ENCODE data around the gene ROMO1. TPM values are rescaled to one million over a fixed set of nuclear protein-coding genes. Genes with fewer than 3 reads are reported as not detected.
"Not testable (repeated sequence)": the region's sequence is repeated elsewhere in the genome, so short reads cannot be mapped to it uniquely, and the experiment has no call there.

ROMO1 gene
- total RNA-seq, 1 donor from 2014 or later = 198 TPM

DNA sequence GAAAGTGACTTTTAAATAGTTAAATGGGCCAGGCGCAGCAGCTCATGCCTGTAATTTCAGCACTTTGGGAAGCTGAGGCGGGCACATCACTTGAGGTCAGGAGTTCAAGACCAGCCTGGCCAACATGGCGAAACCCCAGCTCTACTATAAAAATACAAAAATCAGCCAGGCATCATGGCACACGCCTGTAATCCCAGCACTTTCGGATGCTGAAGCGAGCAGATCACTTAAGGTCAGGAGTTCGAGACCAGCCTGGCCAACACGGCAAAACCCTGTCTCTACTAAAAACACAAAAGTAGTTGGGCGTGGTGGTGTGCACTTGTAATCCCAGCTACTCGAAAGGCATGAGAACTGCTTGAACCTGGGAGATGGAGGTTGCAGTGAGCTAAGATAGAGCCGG lies 6.7 kb downstream of the ROMO1 start:
- DNase-seq; intact Hi-C loops (cut with DNase I); ATAC-seq (ENCODE audit: poor library complexity): not testable (repeated sequence)

DNA sequence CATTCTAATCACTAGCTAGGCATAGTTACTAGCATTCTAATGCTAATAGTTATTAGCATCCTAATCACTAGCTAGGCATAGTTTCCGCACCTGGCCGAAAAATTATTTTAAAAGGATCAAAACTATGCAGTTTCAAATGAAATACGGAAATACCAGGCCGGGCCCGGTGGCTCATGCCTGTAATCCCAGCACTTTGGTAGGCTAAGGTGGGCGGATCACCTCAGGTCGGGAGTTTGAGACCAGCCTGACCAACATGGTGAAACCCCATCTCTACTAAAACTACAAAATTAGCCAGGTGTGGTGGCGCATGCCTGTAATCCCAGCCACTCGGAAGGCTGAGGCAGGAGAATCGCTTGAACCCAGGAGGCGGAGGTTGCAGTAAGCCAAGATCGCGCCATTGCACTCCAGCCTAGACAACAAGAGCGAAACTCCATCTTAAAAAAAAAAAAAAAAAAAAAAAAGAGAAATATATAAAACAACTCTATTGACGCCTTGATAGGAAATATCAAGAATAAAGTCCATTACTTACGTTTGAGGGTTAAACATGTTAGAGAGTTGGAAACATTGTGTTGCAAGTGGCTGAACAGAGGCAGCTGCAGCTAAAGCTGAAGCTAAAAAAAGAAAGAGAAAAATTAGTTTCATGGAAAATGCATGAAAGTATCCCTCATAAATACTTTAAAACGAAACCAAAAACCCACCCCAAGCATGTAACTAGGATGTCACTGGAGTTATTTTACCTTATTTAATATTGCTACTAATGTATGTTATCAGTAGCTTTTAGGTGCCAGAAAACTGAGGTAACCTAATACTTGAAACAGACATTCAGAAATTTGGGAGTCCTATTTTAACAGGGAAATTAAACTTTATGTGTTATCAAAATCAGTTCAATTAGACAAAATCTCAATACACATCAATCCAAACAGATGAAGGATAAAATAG lies 7.7 kb downstream of the ROMO1 start:
- DNase-seq; ATAC-seq (ENCODE audit: poor library complexity); intact Hi-C loops (cut with DNase I): not testable (repeated sequence)

DNA sequence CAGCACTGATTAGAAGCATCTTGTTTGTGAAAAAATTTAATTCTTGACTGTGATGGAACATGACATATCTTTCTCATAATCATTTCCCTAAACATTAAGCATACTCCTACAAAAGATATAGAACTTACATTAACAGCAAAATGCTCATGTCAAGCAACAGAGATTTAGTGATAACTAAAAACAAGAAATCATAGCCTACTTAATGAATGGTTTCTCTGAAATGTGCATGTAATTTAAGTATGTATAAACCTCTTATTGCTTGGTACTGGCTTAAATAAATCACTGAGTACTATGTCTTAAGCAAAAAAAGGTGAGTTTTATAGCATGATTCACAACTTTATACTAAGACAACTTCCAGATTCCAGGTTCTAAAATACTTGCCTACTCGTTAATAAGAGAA lies 9.3 kb downstream of the ROMO1 start:
- ATAC-seq (ENCODE audit: poor library complexity) (no peak), DNase-seq (no peak)
- intact Hi-C loops (cut with DNase I) = no loop called here

DNA sequence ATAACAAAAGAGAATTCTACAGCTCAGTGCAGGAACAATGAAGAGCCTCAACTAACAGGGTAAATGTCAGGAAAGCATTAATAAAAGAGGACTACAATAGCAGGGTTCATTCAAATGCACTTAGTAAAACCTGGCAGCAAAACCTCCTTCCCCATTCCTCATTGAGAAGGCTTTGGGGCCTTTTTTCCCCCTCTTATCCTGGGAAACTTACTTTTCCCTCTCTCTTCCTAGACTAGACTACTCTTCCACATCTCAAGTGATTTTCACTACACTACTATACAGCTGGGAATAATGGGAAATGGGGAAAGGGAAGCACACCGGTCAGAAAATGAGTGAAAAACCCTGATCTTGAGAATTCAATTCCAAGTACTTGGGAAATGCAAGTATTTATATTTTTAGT lies 10.1 kb downstream of the ROMO1 start:
- intact Hi-C loops (cut with DNase I) = no loop called here
- DNase-seq = no peak
- ATAC-seq (ENCODE audit: poor library complexity) = no peak

DNA sequence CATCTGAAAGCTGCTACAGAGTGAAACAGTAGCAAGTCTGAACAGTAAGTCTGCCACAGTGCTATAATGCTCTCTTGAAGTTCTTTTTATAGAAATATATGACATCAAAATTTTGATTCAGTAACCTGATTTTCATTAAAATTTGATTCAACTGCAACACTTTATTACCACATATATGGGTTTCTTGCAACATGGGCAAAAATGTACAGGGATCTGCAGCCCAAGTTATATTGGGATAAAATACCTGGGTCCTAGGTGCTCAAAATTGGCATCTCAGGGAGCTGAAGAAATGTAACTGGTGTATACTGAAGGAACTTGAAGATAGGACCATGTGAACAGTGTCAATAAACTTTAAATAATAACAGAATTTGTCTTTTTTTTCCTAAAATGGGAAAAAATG lies 10.8 kb downstream of the ROMO1 start:
- intact Hi-C loops (cut with DNase I) = loop anchor here (2.0 kb wide), 1 partner anchor 15 kb away; no protein-coding TSS in a partner anchor
- ATAC-seq (ENCODE audit: poor library complexity) = no peak
- no peak for DNase-seq

DNA sequence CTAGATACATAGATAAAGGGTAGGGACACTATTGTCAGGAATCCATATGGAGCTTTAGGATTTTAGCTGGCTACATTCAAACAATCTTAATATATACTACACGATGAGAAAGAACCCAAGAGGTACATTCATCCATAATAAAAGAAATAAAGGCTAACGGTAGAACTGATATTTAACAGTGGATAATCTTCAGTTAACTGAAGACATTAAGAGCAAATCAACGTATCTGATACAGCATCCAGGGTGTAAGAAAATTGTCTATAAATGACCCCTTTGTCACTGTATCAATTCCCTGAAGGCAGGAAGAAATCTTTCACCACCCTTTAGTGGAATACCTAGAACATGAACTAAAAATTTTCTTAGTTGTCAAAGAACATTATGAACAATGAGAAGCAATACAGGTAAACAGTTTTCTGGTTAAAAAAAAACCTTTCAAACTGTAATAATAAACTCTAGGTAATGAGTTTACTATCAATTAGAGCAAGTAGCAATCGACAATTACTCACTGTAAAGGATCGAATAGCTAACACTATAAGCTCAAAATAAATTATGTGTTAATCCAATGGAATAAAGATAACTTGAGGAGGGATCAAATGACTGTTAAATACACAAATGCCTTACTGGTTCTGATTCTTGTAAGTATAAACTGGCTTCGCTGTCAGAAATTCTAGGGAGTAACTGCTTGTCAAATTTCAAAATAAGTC lies 11.8 kb downstream of the ROMO1 start:
- intact Hi-C loops (cut with DNase I) = loop anchor here (2.0 kb wide), 1 partner anchor 14 kb away; no protein-coding TSS in a partner anchor
- DNase-seq (no peak), ATAC-seq (ENCODE audit: poor library complexity) (no peak)

DNA sequence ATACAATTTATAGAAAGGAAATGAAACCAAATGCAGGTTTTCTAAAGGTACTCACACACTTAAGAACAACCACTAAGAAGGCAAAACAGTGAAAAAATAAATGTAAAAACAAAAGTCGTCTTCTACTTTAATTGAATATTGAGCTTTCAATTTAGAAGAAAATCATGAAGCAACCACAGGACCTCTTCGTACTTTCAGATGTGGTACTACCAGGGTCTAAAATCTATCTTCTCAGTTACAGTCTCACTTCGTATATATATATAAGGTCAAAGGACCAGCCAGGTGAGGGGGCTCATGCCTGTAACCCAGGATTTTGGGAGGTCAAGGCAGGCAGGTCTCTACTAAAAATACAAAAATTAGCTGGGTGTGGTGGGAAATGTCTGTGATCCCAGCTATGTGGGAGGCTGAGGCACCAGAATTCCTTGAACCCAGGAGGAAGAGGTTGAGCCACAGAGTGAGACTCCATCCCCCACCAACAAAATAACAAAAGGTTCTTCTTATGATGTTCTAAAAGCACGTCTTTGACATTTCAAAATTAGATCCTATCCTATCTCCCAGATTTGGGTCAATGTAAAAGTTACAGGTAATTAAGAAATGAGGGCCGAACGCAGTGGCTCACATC lies 12.5 kb downstream of the ROMO1 start:
- ATAC-seq (ENCODE audit: poor library complexity) = no peak
- intact Hi-C loops (cut with DNase I) = loop anchor here (2.0 kb wide), 1 partner anchor 13 kb away; no protein-coding TSS in a partner anchor
- no peak for DNase-seq

DNA sequence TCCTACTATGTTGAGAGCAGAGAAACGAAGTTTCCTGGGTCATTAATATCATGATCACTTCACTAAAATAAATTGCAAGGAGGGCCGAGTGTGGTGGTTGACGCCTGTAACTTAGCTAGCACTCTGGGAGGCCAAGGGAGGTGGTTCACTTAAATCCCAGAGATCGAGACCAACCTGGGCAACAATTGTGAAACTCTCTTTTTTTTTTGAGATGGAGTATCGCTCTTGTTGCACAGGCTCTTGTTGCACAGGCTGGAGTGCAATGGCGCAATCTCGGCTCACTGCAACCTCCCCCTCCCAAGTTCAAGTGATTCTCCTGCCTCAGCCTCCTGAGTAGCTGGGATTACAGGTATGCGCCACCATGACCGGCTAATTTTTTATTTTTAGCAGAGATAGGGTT lies 13.9 kb downstream of the ROMO1 start:
- intact Hi-C loops (cut with DNase I); DNase-seq; ATAC-seq (ENCODE audit: poor library complexity): not testable (repeated sequence)

DNA sequence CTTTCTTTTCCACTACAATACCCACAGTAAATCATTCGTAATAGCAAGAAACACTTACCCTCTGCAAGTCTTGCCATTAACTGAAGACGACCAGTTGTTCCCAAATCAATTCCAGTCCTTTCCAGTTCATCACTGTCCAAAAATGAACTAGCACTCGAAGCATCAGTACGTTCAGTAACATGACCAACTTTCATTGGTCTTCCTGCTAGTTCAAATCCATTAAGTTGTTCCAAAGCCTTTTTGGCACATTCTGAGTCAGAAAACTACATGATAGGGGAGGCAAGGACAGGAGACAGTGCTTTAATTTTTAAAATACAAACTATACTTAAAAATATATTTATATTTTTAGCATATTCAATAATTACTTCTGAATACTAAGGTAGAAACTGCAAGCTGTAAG lies 14.9 kb downstream of the ROMO1 start:
- DNase-seq = no peak
- intact Hi-C loops (cut with DNase I) = no loop called here
- ATAC-seq (ENCODE audit: poor library complexity) = no peak

DNA sequence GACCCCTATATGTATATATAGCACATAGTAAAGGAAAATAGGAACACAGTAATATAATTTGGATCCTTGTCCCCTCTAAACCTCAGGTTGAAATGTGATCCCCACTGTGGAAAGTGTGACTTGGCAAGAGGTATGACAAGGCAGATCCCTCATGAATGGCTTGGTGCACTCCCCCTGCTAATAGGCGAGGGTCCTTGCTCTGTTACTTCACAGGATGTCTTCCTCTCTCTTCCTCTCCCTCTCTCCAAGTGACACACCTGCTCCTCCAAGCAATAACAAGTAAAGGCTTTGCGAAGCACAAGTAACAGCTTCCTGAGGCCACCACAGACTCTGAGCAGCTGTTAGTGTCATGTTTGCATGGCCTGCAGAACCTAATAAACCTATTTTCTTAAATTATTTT lies 16.4 kb downstream of the ROMO1 start:
- ATAC-seq (ENCODE audit: poor library complexity) = no peak
- DNase-seq = no peak
- intact Hi-C loops (cut with DNase I) = no loop called here

DNA sequence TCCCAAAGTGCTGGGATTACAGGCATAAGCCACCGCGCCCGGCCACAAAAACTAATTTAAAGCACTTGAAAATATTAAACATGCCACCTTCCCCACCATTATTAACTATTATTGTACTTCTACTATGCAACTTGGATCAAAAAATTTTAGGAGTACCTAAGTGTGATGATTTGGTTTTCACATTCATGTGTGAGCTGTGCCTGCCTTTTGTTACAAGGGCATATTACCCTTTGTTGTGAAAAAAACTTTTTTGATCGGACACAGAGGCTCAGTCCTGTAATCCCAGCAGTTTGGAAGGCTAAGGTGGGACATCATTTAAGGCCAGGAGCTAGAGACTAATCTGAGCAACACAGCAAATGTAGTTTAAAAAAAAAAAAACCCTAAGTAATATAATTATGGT lies 17.1 kb downstream of the ROMO1 start:
- ATAC-seq (ENCODE audit: poor library complexity) (no peak), DNase-seq (no peak)
- intact Hi-C loops (cut with DNase I) = no loop called here

DNA sequence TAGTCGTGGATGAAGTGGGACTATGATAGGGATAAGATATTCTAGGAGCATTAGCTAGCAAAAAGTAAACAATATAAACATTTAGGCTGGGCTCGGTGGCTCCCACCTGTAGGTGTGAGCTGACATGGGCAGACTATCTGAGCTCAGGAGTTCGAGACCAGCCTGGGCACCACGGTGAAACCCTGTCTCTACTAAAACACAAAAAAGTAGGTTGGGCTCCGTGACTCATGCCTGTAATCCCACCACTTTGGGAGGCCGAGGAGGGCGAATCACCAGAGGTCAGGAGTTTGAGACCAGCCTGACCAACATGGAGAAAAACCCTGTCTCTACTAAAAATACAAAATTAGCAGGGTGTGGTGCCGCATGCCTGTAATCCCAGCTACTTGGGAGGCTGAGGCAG lies 19.1 kb downstream of the ROMO1 start:
- DNase-seq; intact Hi-C loops (cut with DNase I); ATAC-seq (ENCODE audit: poor library complexity): not testable (repeated sequence)

DNA sequence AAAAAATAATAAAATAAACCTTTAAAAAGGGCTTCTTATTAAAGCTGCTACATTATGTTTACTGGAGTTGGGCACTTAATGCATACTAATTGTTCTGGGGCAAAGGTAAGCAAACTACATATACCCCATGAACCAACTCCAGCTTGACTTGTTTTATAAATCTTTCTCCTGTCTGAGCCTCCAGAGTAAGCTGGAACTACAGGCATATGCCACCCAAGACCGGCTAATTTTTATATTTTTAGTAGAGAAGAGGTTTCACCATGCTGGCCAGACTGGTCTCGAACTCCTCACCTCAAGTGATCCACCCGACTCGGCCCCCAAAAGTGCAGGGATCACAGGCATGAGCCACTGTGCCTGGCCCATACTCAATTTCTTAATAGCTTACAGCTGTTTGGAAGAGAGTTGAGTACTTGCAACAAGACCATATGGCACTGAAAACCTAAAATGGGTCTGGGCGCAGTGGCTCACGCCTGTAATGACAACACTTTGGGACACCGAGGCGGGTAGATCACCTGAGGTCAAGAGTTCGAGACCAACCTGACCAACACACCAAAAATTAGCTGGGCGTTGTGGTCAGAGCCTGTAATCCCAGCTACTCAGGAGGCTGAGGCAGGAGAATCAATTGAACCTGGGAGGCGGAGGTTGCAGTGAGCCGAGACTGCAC lies 19.9 kb downstream of the ROMO1 start:
- no peak for ATAC-seq (ENCODE audit: poor library complexity)
- DNase-seq = no peak
- intact Hi-C loops (cut with DNase I) = no loop called here

DNA sequence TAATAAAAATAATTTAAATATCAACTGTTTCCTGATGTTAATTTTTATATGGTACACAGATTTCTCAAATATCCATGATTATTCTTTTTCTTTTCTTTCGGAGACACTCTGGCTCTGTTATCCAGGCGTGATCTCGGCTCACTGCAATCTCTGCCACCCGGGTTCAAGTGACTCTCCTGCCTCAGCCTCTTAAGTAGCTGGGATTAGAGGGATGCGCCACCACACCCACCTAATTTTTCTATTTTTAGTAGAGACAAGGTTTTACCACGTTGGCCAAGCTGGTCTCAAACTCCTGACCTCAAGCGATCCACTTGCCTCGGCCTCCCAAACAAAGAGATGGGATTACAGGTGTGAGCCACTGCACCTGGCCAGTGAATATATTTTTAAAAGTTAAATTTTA lies 20.5 kb downstream of the ROMO1 start:
- ATAC-seq (ENCODE audit: poor library complexity) (no peak), DNase-seq (no peak)
- intact Hi-C loops (cut with DNase I) = no loop called here

DNA sequence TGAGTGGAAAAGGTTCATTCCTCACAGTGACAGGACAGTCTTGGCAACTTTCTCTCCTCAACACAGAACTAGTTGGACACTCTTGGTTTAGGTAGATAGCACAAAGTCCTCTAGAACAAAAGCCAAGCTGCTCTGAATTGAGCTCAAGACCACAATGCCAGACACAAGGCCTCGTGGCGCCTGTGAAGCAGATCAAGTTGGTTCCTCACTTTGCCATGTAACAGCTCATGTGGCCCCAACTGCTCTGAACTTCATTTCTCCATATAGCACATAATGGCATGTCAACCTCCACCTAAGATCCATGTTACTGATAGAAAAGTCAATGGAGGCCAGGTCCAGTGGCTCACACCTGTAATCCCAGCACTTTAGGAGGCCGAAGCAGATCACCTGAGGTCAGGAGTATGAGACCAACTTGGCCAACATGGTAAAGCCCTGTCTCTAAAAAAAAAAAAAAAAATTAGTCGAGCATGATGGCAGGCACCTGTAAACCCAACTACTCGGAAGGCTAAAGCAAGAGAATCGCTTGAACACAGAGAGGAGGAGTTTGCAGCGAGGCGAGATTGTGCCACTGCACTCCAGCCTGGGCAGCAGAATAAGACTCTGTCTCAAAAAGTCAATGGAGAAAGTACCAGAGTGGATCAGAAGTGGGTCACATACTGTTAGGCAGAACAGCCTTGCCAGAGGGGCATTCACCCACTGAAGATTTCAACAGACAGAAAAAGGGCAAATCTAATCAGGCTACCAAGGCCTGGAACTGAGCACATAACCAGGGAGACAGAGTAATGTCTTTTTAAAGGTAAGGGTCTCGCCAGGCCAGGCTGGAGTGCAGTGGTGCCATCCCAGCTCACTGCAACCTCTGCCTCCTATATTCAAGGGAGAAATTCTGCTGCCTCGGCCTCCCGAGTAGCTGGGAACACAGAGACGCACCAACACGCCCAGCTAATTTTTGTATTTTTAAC lies 21.2 kb downstream of the ROMO1 start:
- ATAC-seq (ENCODE audit: poor library complexity) (no peak), DNase-seq (no peak)
- intact Hi-C loops (cut with DNase I) = no loop called here

DNA sequence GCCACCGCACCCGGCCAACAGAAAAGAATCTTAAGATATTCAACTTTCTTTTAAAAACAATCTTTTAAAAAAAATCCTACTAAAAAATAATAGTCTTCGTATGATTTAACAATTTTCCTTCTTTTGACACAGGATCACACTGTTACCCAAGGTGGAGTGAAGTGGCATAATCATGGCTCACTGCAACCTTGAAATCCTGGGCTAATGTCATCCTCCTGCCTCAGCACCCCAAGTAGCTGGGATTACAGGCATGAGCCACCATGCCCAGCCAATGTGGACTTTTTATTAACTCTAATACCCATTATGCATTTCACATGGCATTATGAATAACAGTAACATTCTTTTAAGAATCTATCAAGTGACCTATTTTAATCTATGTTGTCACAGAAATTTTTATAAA lies 22.0 kb downstream of the ROMO1 start:
- ATAC-seq (ENCODE audit: poor library complexity) = no peak
- intact Hi-C loops (cut with DNase I) = no loop called here

DNA sequence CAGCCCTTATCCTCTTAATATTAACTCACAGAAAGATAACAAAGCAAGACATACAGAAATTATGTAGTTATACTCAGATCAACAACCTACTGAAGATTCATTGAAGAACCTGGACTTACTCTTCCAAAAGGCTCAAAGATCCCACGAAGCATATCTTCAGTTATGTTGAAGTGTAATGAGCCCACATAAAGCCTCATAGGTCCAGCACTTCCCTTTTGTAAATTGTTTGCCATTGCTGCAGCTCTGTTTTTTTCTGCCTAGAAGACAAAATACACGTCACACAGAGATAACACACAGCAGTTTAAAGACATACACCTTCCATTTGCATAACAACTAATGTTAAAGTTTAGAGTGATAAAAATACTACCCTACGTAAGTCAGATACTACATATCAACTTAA lies 22.4 kb downstream of the ROMO1 start:
- DNase-seq = no peak
- intact Hi-C loops (cut with DNase I) = no loop called here
- no peak for ATAC-seq (ENCODE audit: poor library complexity)

More for the DNA sequence above, 22.0 kb downstream of the ROMO1 start:
- no peak for DNase-seq

DNA sequence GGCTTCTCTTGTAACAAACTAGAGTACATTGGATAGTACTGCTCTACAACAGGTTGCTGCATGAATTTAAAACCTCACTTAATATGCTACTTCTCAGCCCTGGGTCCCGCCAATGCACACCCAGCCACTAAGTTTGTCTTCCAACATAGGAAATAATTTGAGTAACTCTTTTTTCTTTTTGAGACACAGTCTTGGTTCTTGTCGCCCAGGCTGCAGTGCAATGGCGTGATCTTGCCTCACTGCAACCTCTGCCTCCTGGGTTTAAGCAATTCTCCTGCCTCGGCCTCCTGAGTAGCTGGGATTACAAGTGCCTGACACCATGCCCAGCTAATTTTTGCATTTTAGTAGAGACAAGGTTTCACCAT lies 24.1 kb downstream of the ROMO1 start:
- DNase-seq; ATAC-seq (ENCODE audit: poor library complexity); intact Hi-C loops (cut with DNase I): not testable (repeated sequence)

All from Right ventricle myocardium superior (tissue), 1 donor.